Posterior cingulate gyrus (tissue), 11 donors: ENCODE measurements around the gene HIBCH.
"Not testable (repeated sequence)": the region's sequence is repeated elsewhere in the genome, so short reads cannot be mapped to it uniquely, and the experiment has no call there.

Experiments used
- DNase-seq, 10 donors: peaks; one replicate each; pipeline versions ENCODE4 v3.0.0 to v3.0.0-alpha.2; 2020 to 2021; ENCODE audit warnings: mixed read lengths in 3 of 10
- intact Hi-C: fragments of 100-400 bp; cut with DNase I; formaldehyde crosslinking; loops from one replicate; pipeline ENCODE4 v1.15.1; 2023

HIBCH gene

DNA sequence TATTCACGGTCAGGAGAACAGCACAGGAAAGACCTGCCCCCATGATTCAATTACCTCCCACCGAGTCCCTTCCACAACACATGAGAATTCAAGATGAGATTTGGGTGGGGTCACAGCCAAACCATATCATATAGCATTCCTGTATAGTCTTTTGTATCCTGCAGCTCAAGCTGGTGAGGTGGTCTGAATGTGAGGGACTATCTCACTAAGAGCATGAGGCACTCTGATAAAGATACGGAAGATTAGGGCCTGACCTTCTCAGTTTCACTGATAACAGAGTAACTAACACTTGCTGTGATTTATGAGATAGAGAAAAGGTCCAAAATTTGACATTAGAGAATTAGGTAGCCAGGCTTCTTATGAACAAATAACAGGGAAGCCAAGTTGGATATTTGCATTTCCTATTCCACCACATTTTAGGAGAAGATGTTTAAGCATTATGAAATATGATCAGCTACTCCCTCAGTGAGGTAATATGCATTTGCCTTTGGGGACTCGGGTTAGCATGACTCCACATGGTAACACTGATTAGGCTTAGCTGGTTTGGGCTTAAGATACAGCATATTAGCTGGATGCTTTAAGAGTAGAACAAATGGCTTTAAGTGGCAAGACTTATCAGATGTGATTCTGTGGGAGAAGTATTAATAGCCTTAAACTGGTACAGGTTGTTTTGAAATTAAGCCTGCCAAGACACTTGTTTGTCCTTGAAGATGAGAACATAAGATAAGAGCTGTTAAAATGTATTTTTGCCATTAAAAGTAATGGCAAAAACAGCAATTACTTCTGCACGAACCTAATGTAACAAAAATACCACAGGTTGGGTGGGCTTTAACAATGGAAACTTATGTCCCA lies 150.2 kb downstream of the HIBCH start:
- no peak for DNase-seq
- intact Hi-C loops, result no loop called here

GRCh38 chr2:190167702-190168101 lies 151.9 kb downstream of the HIBCH start:
- no peak for DNase-seq

GRCh38 chr2:190165491-190165890 lies 154.1 kb downstream of the HIBCH start:
- DNase-seq, result no peak
- intact Hi-C loops, result no loop called here

More at GRCh38 chr2:190167702-190168101, 151.9 kb downstream of the HIBCH start:
- intact Hi-C loops, result no loop called here

DNA sequence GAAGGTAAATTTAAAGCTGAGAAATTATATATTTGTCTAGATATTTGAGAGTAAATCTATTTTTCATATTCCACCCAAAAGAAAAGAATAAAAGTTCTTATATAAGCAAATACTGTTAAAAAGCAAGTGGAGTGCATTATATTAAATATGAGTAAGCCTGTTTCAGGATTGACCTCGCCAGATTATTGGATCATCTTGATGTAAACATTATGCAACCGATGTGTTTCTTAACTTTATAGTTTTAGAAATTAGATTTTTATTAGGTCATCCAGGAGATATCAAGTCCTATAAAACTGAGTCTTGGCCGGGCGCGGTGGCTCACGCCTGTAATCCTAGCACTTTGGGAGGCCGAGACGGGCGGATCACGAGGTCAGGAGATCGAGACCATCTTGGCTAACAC lies 156.8 kb downstream of the HIBCH start:
- intact Hi-C loops, result no loop called here
- DNase-seq, result peak in 1 of 10 donors; percentile 32

GRCh38 chr2:190159453-190159852 lies 160.2 kb downstream of the HIBCH start:
- DNase-seq, result no peak
- intact Hi-C loops, result no loop called here

- DNase-seq, result no peak
- intact Hi-C loops, result no loop called here
Observed at GRCh38 chr2:190158798-190159434, 160.7 kb downstream of the HIBCH start.

DNA sequence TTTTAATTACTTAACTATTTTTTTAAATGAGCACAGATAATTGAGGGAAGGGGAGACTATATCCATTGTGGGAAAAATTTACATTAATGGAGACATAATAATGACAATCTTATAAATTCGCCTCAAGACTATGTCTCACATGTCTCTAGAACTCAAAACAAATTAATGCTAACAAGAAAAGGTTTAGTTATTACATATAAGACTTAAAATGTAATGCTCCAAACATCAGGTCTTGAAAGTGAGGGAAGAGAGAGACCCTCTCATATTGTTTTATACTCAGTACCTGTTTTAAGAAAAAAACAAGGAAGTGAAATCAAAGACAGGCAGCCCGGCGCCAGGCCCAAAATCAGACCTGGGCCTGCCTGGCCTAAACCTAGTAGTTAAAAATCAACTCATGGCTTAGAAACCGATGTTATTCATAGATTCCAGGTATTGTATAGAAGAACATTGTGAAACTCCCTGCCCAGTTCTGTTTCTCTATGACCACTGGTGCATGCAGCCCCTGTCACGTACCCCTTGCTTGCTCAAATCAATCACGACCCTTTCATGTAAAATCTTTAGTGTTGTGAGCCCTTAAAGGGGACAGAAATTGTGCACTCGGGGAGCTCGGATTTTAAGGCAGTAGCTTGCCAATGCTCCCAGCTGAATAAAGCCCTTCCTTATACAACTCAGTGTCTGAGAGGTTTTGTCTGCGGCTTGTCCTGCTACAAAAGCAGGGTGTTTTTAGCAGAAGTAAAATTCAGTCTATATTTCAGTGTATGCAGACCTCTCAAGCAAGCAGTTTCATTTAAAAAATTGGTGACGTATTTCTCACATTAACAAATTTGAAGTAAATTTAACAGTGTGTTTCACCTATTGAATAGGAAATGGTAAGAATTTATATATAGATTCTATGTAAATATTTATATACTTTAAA lies 161.8 kb downstream of the HIBCH start:
- DNase-seq, result not testable (repeated sequence)

DNA sequence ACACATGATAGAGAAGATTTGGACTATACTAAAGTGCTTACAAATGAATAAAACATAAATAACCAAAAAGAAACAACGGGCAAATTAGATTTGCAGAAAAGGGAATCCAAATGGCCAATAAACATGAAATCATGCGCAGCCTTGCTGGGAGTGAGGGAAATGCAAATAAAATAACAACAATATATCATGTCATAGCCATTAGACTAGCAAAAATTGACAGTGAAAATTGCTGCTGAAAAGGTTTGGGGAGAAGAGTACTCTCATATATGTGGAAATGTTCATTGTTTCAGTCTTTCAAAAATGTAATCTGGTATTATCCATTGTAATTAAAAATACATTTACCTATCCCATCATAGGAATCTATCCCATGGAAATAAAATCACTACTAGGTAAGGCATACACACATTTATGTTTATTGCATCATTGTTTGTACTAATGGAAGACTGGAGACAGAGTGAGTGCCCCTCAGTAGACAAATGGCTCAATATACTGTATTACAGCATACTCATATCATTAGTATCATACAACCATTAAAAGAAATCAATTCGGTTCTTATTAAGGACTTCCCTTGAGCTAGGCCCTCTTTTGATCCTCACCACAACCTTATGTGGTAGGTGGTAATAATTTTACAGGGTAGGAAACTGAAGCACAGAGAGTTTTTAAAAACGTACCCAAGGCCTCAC lies 163.0 kb downstream of the HIBCH start:
- intact Hi-C loops, result no loop called here
- DNase-seq, result no peak

More for the DNA sequence above, 161.8 kb downstream of the HIBCH start:
- intact Hi-C loops, result not testable (repeated sequence)
